HepG2 (cell line): ENCODE data around the gene HDHD3. TPM values are rescaled to one million over a fixed set of nuclear protein-coding genes. Genes with fewer than 3 reads are reported as not detected.
A peak's percentile ranks its signal among the peaks of the same experiment; 100 is the strongest.

Experiments
- ETV6 ChIP-seq: sonication (generic); formaldehyde crosslinking; conservative IDR thresholded peaks from 2 replicates; pipeline ENCODE4 v1.4.0; 2020; ENCODE audit warnings: missing genetic modification reagents
- FOXK1 ChIP-seq: sonication (generic); formaldehyde crosslinking; IDR thresholded peaks from 2 replicates; pipeline ENCODE4 v1.4.0; 2020; ENCODE audit warnings: low read depth, missing genetic modification reagents, borderline replicate concordance
- HHEX ChIP-seq: IDR thresholded peaks from 2 replicates; pipeline ENCODE4 v1.6.1; 2016; ENCODE audit warnings: control low read depth
- HNRNPL ChIP-seq: fragments of 200-400 bp; formaldehyde crosslinking; IDR thresholded peaks from 2 replicates; pipeline ENCODE4 v1.6.1; 2017; ENCODE audit warnings: mild to moderate bottlenecking, low read depth, low read length
- MEIS1 ChIP-seq: sonication (generic); formaldehyde crosslinking; IDR thresholded peaks from 2 replicates; pipeline ENCODE4 v1.9.0; 2021; ENCODE audit warnings: mild to moderate bottlenecking, missing genetic modification reagents, moderate library complexity, borderline replicate concordance
- NFE2L2 ChIP-seq: fragments of 150-350 bp; IDR thresholded peaks from 2 replicates; pipeline ENCODE4 v1.6.1; 2014; ENCODE audit warnings: low read length
- NFYB ChIP-seq: sonication (generic); formaldehyde crosslinking; IDR thresholded peaks from 2 replicates; pipeline ENCODE4 v1.4.0; 2020; ENCODE audit warnings: missing genetic modification reagents
- PHF21A ChIP-seq: sonication (generic); formaldehyde crosslinking; IDR thresholded peaks from 2 replicates; pipeline ENCODE4 v1.5.0; 2020; ENCODE audit warnings: mild to moderate bottlenecking, missing genetic modification reagents
- RARG ChIP-seq: sonication (generic); formaldehyde crosslinking; IDR thresholded peaks from 2 replicates; pipeline ENCODE4 v1.4.0; 2020; ENCODE audit warnings: low read depth, mild to moderate bottlenecking, missing genetic modification reagents
- SP4 ChIP-seq: sonication (generic); formaldehyde crosslinking; IDR thresholded peaks from 2 replicates; pipeline ENCODE4 v1.8.1; 2023; ENCODE audit warnings: mild to moderate bottlenecking, missing genetic modification reagents
- ZFP37 ChIP-seq: sonication (generic); formaldehyde crosslinking; IDR thresholded peaks from 2 replicates; pipeline ENCODE4 v1.4.0; 2020; ENCODE audit warnings: missing genetic modification reagents, borderline replicate concordance
- ZFY ChIP-seq: sonication (generic); formaldehyde crosslinking; IDR thresholded peaks from 2 replicates; pipeline ENCODE4 v1.4.0; 2020; ENCODE audit warnings: missing genetic modification reagents
- ZKSCAN1 ChIP-seq: fragments of 150-350 bp; IDR thresholded peaks from 2 replicates; pipeline ENCODE4 v1.6.1; 2014; ENCODE audit warnings: low read length
- ZNF263 ChIP-seq: sonication (generic); formaldehyde crosslinking; IDR thresholded peaks from 2 replicates; pipeline ENCODE4 v1.4.0; 2020; ENCODE audit warnings: missing genetic modification reagents
- ZNF292 ChIP-seq: sonication (generic); formaldehyde crosslinking; IDR thresholded peaks from 2 replicates; pipeline ENCODE4 v1.8.1; 2022; ENCODE audit warnings: mild to moderate bottlenecking, low read depth, missing genetic modification reagents, borderline replicate concordance
- ZNF33B ChIP-seq: sonication (generic); formaldehyde crosslinking; IDR thresholded peaks from 2 replicates; pipeline ENCODE4 v1.5.1; 2020; ENCODE audit warnings: mild to moderate bottlenecking, missing genetic modification reagents
- ZNF614 ChIP-seq: IDR thresholded peaks from 2 replicates; pipeline ENCODE4 v1.6.1; 2018; ENCODE audit warnings: missing biosample characterization, missing genetic modification reagents, inconsistent platforms, borderline replicate concordance
- ZNF878 ChIP-seq: sonication (generic); formaldehyde crosslinking; IDR thresholded peaks from 2 replicates; pipeline ENCODE4 v1.8.1; 2023; ENCODE audit warnings: mild to moderate bottlenecking, missing genetic modification reagents, moderate library complexity
- polyA plus RNA-seq, 8 experiments: library from polyadenylated mRNA; depleted of rRNA in 3 of 8; stranded (reverse) in 7 of 8; unstranded in 1 of 8; fragments of >200 nt; fragmentation: Illumina TruSeq in 4 of 8; extraction: Trizol in 4 of 8; gene quantifications; 2 replicates each; pipeline versions ENCODE4 v1.2.1 to v1.2.3, GENCODE V29; 2011 to 2016; ENCODE audit warnings: low read depth in 4 of 8, missing spikeins in 1 of 8, mixed read lengths in 1 of 8; ENCODE audit not compliant: insufficient read depth in 1 of 8
- total RNA-seq, 5 experiments: library from RNA; depleted of rRNA; stranded (reverse); fragments of >200 nt; fragmentation: Illumina TruSeq; extraction: Trizol; gene quantifications; 2 replicates each; pipeline ENCODE4 v1.2.3, GENCODE V29; 2016; ENCODE audit warnings: low read depth in 1 of 5
- TF ChIP-seq, protein P1 (sequence below): IDR thresholded peaks from 2 replicates; pipeline ENCODE4 v1.6.1; 2016
- TF ChIP-seq, protein P2 (sequence below): sonication (generic); formaldehyde crosslinking; IDR thresholded peaks from 2 replicates; pipeline ENCODE4 v1.4.0; 2020; ENCODE audit warnings: mild to moderate bottlenecking, missing genetic modification reagents, borderline replicate concordance
- TF ChIP-seq, protein P3 (sequence below): sonication (generic); formaldehyde crosslinking; IDR thresholded peaks from 2 replicates; pipeline ENCODE4 v1.5.0; 2020; ENCODE audit warnings: missing genetic modification reagents
- TF ChIP-seq, protein P4 (sequence below): IDR thresholded peaks from 2 replicates; pipeline ENCODE4 v1.6.1; 2016; ENCODE audit warnings: low read depth, borderline replicate concordance

HDHD3 gene
- total and polyA plus RNA-seq, 2 of the 13 experiments (the other 11 are each of a cell fraction or from before 2014, with no cell fraction given), result 23.1 to 38.5 TPM

DNA sequence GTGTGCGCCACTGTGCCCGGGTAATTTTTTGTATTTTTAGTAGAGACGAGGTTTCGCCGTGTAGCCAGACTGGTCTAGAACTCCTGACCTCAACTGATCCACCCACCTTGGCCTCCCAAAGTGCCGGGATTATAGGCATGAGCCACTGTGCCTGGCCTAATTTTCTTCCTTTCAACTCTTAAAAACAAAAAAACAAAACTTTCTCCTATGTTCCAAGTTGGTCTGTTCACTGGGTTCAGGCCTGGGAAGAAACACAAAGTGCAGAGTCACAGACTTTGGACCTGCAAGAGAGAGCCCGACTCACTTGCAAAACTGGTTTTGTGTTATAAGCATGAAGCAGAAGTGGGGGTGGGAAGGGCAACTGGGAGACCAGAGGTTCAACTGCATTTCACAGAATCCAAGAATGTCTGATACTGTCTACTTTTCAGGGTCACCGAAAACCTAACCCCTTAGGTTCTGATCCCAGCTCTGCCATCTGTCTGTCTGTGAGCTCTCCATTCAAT is 5.2 kb upstream of the HDHD3 start (continued):
- TF ChIP-seq ZNF263 (CRISPR knock-in tag) (no peak), ZNF33B (no peak), SP4 (CRISPR knock-in tag) (no peak), HNRNPL (no peak), ZKSCAN1 (no peak), ZNF878 (CRISPR knock-in tag) (no peak), MEIS1 (CRISPR knock-in tag) (no peak), ZFY (CRISPR knock-in tag) (no peak), HHEX (CRISPR knock-in tag) (no peak), FOXK1 (CRISPR knock-in tag) (peak; percentile 44; the same call in 1 of the 2 replicates), ETV6 (CRISPR knock-in tag) (no peak), PHF21A (peak; percentile 63; the same call in 1 of the 2 replicates), NFYB (no peak), ZNF614 (CRISPR knock-in tag) (peak; percentile 44; the same call in 1 of the 2 replicates), ZFP37 (CRISPR knock-in tag) (no peak), RARG (CRISPR knock-in tag) (no peak), ZNF292 (CRISPR knock-in tag) (0 out of 2 replicates have a peak, but pooled peaks have one; percentile 46), NFE2L2 (no peak)
- TF ChIP-seq, protein P1, sequence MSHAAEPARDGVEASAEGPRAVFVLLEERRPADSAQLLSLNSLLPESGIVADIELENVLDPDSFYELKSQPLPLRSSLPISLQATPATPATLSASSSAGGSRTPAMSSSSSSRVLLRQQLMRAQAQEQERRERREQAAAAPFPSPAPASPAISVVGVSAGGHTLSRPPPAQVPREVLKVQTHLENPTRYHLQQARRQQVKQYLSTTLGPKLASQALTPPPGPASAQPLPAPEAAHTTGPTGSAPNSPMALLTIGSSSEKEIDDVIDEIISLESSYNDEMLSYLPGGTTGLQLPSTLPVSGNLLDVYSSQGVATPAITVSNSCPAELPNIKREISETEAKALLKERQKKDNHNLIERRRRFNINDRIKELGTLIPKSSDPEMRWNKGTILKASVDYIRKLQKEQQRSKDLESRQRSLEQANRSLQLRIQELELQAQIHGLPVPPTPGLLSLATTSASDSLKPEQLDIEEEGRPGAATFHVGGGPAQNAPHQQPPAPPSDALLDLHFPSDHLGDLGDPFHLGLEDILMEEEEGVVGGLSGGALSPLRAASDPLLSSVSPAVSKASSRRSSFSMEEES, result no peak
- TF ChIP-seq, protein P2, sequence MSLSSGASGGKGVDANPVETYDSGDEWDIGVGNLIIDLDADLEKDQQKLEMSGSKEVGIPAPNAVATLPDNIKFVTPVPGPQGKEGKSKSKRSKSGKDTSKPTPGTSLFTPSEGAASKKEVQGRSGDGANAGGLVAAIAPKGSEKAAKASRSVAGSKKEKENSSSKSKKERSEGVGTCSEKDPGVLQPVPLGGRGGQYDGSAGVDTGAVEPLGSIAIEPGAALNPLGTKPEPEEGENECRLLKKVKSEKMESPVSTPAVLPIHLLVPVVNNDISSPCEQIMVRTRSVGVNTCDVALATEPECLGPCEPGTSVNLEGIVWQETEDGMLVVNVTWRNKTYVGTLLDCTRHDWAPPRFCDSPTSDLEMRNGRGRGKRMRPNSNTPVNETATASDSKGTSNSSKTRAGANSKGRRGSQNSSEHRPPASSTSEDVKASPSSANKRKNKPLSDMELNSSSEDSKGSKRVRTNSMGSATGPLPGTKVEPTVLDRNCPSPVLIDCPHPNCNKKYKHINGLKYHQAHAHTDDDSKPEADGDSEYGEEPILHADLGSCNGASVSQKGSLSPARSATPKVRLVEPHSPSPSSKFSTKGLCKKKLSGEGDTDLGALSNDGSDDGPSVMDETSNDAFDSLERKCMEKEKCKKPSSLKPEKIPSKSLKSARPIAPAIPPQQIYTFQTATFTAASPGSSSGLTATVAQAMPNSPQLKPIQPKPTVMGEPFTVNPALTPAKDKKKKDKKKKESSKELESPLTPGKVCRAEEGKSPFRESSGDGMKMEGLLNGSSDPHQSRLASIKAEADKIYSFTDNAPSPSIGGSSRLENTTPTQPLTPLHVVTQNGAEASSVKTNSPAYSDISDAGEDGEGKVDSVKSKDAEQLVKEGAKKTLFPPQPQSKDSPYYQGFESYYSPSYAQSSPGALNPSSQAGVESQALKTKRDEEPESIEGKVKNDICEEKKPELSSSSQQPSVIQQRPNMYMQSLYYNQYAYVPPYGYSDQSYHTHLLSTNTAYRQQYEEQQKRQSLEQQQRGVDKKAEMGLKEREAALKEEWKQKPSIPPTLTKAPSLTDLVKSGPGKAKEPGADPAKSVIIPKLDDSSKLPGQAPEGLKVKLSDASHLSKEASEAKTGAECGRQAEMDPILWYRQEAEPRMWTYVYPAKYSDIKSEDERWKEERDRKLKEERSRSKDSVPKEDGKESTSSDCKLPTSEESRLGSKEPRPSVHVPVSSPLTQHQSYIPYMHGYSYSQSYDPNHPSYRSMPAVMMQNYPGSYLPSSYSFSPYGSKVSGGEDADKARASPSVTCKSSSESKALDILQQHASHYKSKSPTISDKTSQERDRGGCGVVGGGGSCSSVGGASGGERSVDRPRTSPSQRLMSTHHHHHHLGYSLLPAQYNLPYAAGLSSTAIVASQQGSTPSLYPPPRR, result no peak
- TF ChIP-seq, protein P3, sequence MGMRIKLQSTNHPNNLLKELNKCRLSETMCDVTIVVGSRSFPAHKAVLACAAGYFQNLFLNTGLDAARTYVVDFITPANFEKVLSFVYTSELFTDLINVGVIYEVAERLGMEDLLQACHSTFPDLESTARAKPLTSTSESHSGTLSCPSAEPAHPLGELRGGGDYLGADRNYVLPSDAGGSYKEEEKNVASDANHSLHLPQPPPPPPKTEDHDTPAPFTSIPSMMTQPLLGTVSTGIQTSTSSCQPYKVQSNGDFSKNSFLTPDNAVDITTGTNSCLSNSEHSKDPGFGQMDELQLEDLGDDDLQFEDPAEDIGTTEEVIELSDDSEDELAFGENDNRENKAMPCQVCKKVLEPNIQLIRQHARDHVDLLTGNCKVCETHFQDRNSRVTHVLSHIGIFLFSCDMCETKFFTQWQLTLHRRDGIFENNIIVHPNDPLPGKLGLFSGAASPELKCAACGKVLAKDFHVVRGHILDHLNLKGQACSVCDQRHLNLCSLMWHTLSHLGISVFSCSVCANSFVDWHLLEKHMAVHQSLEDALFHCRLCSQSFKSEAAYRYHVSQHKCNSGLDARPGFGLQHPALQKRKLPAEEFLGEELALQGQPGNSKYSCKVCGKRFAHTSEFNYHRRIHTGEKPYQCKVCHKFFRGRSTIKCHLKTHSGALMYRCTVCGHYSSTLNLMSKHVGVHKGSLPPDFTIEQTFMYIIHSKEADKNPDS (CRISPR knock-in tag), result no peak
- TF ChIP-seq, protein P4, sequence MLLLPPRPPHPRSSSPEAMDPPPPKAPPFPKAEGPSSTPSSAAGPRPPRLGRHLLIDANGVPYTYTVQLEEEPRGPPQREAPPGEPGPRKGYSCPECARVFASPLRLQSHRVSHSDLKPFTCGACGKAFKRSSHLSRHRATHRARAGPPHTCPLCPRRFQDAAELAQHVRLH, result 0 out of 2 replicates have a peak, but pooled peaks have one; percentile 35
